ENCODE measurements around the gene SLC6A13. TPM values are rescaled to one million over a fixed set of nuclear protein-coding genes. Genes with fewer than 3 reads are reported as not detected.
A peak's percentile ranks its signal among the peaks of the same experiment; 100 is the strongest.

The SLC6A13 gene
- total and polyA plus RNA-seq, 2 of the 8 experiments (the other 6 are each of a cell fraction or from before 2014, with no cell fraction given), result 0.03 TPM; not detected in 1

DNA sequence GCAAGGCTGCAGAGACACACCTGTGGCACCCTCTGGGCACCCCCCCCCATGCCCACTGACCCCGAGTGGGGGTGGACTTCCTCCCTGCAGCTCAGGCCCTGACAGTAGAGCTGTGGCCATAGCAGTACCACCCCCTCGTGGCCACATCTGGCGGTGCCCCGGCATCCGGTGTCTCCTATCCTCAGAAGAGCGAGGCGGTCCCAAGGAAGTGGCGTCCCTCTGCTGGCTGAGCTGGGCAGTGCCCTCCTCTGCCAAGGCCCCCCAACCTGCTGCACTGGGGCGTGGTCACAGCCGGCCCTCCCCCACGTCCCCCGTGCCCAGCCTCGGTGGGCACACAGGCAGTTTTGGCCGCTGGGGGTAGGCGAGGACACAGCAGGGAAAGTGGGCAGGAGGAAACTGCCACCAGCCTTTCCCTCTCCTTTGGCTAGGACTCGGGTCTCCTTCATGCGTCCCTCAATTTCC, 42.7 kb downstream of the SLC6A13 start (continued):
- TF ChIP-seq, protein P1, sequence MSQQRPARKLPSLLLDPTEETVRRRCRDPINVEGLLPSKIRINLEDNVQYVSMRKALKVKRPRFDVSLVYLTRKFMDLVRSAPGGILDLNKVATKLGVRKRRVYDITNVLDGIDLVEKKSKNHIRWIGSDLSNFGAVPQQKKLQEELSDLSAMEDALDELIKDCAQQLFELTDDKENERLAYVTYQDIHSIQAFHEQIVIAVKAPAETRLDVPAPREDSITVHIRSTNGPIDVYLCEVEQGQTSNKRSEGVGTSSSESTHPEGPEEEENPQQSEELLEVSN (IDR thresholded peaks at IDR 0.05), result peak; percentile 13; the same call in 1 of the 2 replicates
- TF ChIP-seq CBX8 (IDR thresholded peaks at IDR 0.05; ENCODE audit: borderline replicate concordance, low read depth, low read length), result no peak
- no peak for TF ChIP-seq ASH2L (IDR thresholded peaks at IDR 0.05; ENCODE audit: low read length)
- TF ChIP-seq, protein P2, sequence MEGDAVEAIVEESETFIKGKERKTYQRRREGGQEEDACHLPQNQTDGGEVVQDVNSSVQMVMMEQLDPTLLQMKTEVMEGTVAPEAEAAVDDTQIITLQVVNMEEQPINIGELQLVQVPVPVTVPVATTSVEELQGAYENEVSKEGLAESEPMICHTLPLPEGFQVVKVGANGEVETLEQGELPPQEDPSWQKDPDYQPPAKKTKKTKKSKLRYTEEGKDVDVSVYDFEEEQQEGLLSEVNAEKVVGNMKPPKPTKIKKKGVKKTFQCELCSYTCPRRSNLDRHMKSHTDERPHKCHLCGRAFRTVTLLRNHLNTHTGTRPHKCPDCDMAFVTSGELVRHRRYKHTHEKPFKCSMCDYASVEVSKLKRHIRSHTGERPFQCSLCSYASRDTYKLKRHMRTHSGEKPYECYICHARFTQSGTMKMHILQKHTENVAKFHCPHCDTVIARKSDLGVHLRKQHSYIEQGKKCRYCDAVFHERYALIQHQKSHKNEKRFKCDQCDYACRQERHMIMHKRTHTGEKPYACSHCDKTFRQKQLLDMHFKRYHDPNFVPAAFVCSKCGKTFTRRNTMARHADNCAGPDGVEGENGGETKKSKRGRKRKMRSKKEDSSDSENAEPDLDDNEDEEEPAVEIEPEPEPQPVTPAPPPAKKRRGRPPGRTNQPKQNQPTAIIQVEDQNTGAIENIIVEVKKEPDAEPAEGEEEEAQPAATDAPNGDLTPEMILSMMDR (IDR thresholded peaks at IDR 0.05; ENCODE audit: control extremely low read depth in 1 of 3, insufficient read depth in 1 of 3, low read depth in 1 of 3, low read length in 3 of 3), result peak in 2 of 3 experiments; percentile 99; a peak in 3 of 4 replicates
- TF ChIP-seq KDM5A (IDR thresholded peaks at IDR 0.05; ENCODE audit: low read length), result no peak
- TF ChIP-seq RXRA (IDR thresholded peaks at IDR 0.05; ENCODE audit: insufficient read depth, low read depth, low read length), result no peak
- peak; percentile 61 for TF ChIP-seq YY1 (IDR thresholded peaks at IDR 0.05; ENCODE audit: low read depth, low read length)
- peak; percentile 45; the same call in 1 of the 2 replicates for TF ChIP-seq CREB1 (IDR thresholded peaks at IDR 0.05)
- TF ChIP-seq, protein P3, sequence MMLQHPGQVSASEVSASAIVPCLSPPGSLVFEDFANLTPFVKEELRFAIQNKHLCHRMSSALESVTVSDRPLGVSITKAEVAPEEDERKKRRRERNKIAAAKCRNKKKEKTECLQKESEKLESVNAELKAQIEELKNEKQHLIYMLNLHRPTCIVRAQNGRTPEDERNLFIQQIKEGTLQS (IDR thresholded peaks at IDR 0.05; ENCODE audit: insufficient read depth, low read depth, low read length), result 0 out of 2 replicates have a peak, but pooled peaks have one; percentile 20
- peak; percentile 39; the same call in 1 of the 2 replicates for TF ChIP-seq SP1 (IDR thresholded peaks at IDR 0.05; ENCODE audit: low read depth, low read length)
- TF ChIP-seq KDM4A (IDR thresholded peaks at IDR 0.05; ENCODE audit: low read depth, low read length, severe bottlenecking), result peak; percentile 58
- TF ChIP-seq TEAD4 (IDR thresholded peaks at IDR 0.05; ENCODE audit: low read depth, low read length), result peak; percentile 65
- 0 out of 2 replicates have a peak, but pooled peaks have one; percentile 14 for TF ChIP-seq BACH1 (IDR thresholded peaks at IDR 0.05; ENCODE audit: low read length)
- TF ChIP-seq EGR1 (IDR thresholded peaks at IDR 0.05; ENCODE audit: borderline replicate concordance, low read depth, low read length), result no peak
- TF ChIP-seq SP4 (IDR thresholded peaks at IDR 0.05; ENCODE audit: low read length), result no peak
- 0 out of 2 replicates have a peak, but pooled peaks have one; percentile 13 for TF ChIP-seq SRF (IDR thresholded peaks at IDR 0.05; ENCODE audit: low read depth, low read length)
- no peak for TF ChIP-seq SUZ12 (IDR thresholded peaks at IDR 0.05; ENCODE audit: low read length)
- no peak for TF ChIP-seq SP2 (IDR thresholded peaks at IDR 0.05; ENCODE audit: low read length)
- TF ChIP-seq RBBP5 (IDR thresholded peaks at IDR 0.05; ENCODE audit: borderline replicate concordance, low read depth, low read length), result no peak
- no peak for TF ChIP-seq CEBPB (IDR thresholded peaks at IDR 0.05; ENCODE audit: low read depth, low read length)
- peak; percentile 51 for TF ChIP-seq CTBP2 (IDR thresholded peaks at IDR 0.05; ENCODE audit: borderline replicate concordance, insufficient read depth, insufficient read length, low read length)
